Right atrium auricular region (tissue), 2 donors: ENCODE data around the gene USE1. TPM values are rescaled to one million over a fixed set of nuclear protein-coding genes. Genes with fewer than 3 reads are reported as not detected.
A peak's percentile ranks its signal among the peaks of the same experiment; 100 is the strongest.

Source experiments
- DNase-seq: peaks from one replicate; pipeline ENCODE4 v3.0.0-alpha.2; 2019; ENCODE audit warnings: low spot score
- H3K27ac ChIP-seq, 2 donors: fragments of 200-600 bp; sonication (generic); 1 replicate in 1 of 2; 2 replicates in 1 of 2; pipeline ENCODE4 v1.5.1; 2016 to 2019
- H3K27me3 ChIP-seq, 2 donors: fragments of 200-600 bp; sonication (generic); one replicate each; pipeline versions ENCODE4 v1.5.1 to v1.6.0; 2017 to 2019
- H3K36me3 ChIP-seq: fragments of 200-600 bp; sonication (generic); one replicate; pipeline ENCODE4 v1.5.1; 2016
- H3K4me1 ChIP-seq, 2 donors: fragments of 200-600 bp; sonication (generic); one replicate each; pipeline versions ENCODE4 v1.5.1 to v1.6.0; 2017 to 2019
- H3K4me3 ChIP-seq, 2 donors: fragments of 200-600 bp; sonication (generic); 1 replicate in 1 of 2; 2 replicates in 1 of 2; pipeline ENCODE4 v1.5.1; 2017 to 2019; ENCODE audit warnings: mild to moderate bottlenecking in 1 of 2, moderate library complexity in 1 of 2
- H3K9me3 ChIP-seq, 2 donors: fragments of 200-600 bp; sonication (generic); one replicate each; pipeline ENCODE4 v1.5.1; 2019
- CTCF ChIP-seq, 2 donors: fragments of 200-600 bp; sonication (generic); IDR thresholded peaks; one replicate each; pipeline ENCODE4 v1.5.1; 2019; ENCODE audit warnings: antibody characterized with exemption in 2 of 2
- total RNA-seq, 2 donors: library from RNA; depleted of rRNA; stranded (reverse); fragments of >200 nt; gene quantifications; one replicate each; pipeline ENCODE4 v1.1.0, GENCODE V29; 2016

Gene USE1
- total RNA-seq, 2 donors from 2014 or later: 17.5 to 18.4 TPM

DNA sequence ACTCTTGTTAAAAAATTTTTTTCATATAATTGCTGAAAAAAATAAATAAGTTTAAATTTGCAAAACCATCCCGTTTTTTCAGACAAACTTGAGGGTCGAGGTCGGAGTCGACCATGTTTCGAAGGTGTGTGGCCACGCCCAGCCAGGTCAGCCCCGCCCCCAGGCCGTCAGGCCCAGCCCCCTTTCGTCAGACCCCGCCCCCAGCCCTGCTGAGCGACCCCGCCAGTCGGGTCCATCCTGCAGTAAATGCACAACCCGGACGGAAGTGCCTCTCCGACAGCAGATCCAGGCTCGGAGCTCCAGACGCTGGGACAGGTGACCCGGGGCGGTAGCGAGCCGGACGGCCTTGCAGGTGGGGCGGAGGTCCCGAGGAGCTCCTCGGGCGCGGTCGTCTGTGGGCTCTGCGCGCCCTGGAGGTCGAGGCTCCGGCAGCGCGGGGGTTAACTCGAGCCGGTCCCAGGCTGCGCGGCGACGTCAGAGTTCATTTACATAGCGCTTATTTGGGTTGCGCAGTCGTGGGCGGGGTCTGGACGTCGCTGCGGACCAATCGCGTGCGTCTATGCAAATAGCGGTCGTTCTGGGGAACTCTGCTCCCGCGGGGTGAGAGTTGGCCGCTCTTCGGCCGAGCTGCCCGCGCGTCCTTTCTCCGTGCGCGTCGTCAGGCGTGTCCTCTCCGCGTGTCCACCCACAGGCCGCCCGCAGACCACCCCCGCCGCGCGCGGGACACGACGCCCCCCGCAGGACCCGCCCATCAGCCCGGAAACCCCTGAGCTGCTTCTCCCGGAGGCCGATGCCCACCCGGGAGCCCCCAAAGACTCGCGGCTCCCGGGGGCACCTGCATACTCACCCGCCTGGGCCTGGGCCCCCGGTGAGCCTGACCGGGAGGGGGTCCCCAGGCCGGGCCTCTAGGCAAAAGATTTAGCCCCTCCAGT is 11.1 kb downstream of the USE1 start, which contains the start of gene OCEL1:
Gene OCEL1, plus strand, starts transcription at position 225 of the 932 bp plus-strand sequence. Its CDS starts 22 bp downstream, at position 247.
- H3K27me3 ChIP-seq: no peaks in the 10 kb centered on the region
- peaks cover 1% of the 10 kb centered on the region for H3K36me3 ChIP-seq
- TF ChIP-seq CTCF (IDR thresholded peaks at IDR 0.05): no peak
- peak; percentile 99 for DNase-seq
- H3K9me3 ChIP-seq: no peaks in the 10 kb centered on the region
- H3K4me1 ChIP-seq: peaks cover 0 to 18% of the 10 kb centered on the region in 2 donors
- peak within 1 kb of the TSS; percentile 51 to 70 for H3K4me3 ChIP-seq
- peak within 1 kb of the TSS; percentile 85 to 86 for H3K27ac ChIP-seq

DNA sequence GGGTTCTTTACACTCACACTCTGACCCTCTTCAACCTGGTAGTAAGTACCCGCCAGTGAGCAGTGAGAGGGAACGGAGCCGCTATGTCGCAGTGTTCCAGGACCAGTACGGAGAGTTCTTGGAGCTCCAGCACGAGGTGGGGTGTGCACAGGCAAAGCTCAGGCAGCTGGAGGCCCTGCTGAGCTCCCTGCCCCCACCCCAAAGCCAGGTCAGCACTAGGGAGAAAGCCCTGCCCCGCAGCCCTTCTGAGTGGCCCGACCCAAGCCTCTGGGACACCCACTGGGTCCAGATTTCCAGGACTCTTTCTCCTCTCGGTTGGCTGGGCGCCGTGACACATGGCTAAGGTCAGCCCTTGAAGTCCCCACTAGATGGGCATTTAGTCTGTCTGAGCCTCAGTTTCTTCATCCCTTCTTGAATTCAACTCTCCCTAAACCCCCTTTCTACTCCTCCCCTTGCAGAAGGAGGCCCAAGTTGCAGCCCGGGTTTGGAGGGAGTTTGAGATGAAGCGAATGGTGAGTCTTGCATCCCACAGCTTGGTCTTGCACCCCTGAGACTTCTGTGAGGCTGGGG is 12.7 kb downstream of the USE1 start:
- Histone ChIP-seq H3K27ac (no peak overlapping the region), H3K36me3 (peaks cover 17% of the 10 kb centered on the region), H3K4me1 (peaks cover 0 to 18% of the 10 kb centered on the region in 2 donors), H3K27me3 (no peaks in the 10 kb centered on the region), H3K4me3 (no peak overlapping the region), H3K9me3 (no peaks in the 10 kb centered on the region)
- no peak for TF ChIP-seq CTCF (IDR thresholded peaks at IDR 0.05)
- no peak for DNase-seq

DNA sequence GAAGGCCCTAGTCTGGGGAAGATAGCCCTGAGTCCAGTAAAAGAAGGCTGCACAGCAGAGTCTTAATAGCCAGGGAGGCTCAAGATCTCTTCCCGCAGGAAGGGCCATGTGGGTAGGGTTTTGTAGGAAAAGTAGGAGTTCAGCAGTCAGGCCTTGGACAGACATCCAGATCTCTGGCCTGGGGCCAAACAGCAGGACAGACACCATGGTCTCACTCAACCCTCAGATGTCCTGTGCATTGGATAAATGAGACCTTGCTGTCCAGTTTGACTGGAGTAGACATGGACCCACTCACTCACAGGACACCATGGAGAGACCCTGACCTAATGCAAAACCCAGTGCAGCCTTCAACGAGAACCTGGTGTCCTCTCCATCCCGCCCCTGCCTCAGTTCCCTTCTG is 14.7 kb downstream of the USE1 start:
- Histone ChIP-seq H3K4me3 (no peak overlapping the region), H3K9me3 (no peaks in the 10 kb centered on the region), H3K27ac (no peak overlapping the region), H3K27me3 (no peaks in the 10 kb centered on the region), H3K4me1 (peaks cover 0 to 24% of the 10 kb centered on the region in 2 donors), H3K36me3 (peaks cover 23% of the 10 kb centered on the region)
- DNase-seq: no peak
- TF ChIP-seq CTCF (IDR thresholded peaks at IDR 0.05): no peak

- Histone ChIP-seq H3K4me1 (peaks cover 0 to 33% of the 10 kb centered on the region in 2 donors), H3K9me3 (no peaks in the 10 kb centered on the region), H3K4me3 (no peak overlapping the region), H3K27me3 (no peaks in the 10 kb centered on the region), H3K36me3 (peaks cover 23% of the 10 kb centered on the region), H3K27ac (no peak overlapping the region)
- no peak for DNase-seq
- TF ChIP-seq CTCF (IDR thresholded peaks at IDR 0.05): no peak
Measured at GRCh38 chr19:17232258-17232657, 17.1 kb downstream of the USE1 start.

DNA sequence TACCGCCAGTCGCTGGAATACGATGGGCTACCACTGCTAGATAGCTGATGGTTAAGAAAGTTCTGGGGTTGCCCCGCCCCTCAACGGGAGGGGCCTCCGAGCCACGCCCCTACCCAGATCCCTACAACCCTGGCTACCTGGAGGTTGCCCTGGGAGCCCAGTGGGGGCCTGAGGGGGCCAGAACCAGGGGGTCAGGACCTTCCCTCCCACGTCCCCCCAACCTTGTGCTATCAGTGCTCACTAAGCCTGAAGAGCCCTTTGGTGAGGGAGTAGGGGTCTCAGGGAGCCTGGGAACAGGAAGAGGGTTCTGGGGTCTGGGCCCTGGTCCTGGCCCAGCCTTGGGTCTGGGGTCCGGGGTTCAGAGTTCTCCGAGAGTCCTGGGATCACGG is 19.7 kb downstream of the USE1 start:
- peaks cover 33% of the 10 kb centered on the region for H3K36me3 ChIP-seq
- no peak for TF ChIP-seq CTCF (IDR thresholded peaks at IDR 0.05)
- peaks cover 0 to 27% of the 10 kb centered on the region in 2 donors for H3K4me1 ChIP-seq
- peak overlapping the region; percentile 31 to 59 for H3K4me3 ChIP-seq
- no peaks in the 10 kb centered on the region for H3K9me3 ChIP-seq
- H3K27ac ChIP-seq: peak overlapping the region; percentile 67 to 69
- H3K27me3 ChIP-seq: no peaks in the 10 kb centered on the region
- peak; percentile 74 for DNase-seq
